CD4-positive, alpha-beta memory T cell (primary cell): Measurements from ENCODE around the gene PPP2R5B. TPM values are rescaled to one million over a fixed set of nuclear protein-coding genes. Genes with fewer than 3 reads are reported as not detected.

Experiments
- CTCF ChIA-PET: fragments of 350-600 bp; sonication (Branson Sonifier 250); formaldehyde crosslinking; loops from one replicate; lab custom pipeline; 2021; ENCODE audit warnings: inconsistent platforms; ENCODE audit not compliant: partially characterized antibody; lab: Charles Lee
- POLR2A ChIA-PET: fragments of 350-600 bp; sonication (Branson Sonifier 250); formaldehyde crosslinking; loops from one replicate; lab custom pipeline; 2021; ENCODE audit not compliant: partially characterized antibody; lab: Charles Lee
- DNase-seq, 5 donors: peaks; one replicate each; pipeline versions ENCODE4 v3.0.0 to v3.0.0-alpha.2; 2020 to 2022; ENCODE audit warnings: mixed read lengths in 1 of 5
- H3K27ac ChIP-seq: one replicate; pipeline ENCODE4 v1.7.0; 2013; ENCODE audit warnings: low read depth, low read length
- H3K27me3 ChIP-seq: 2 replicates; pipeline ENCODE4 v1.7.0; 2013; ENCODE audit warnings: mild to moderate bottlenecking, low read length, moderate library complexity; ENCODE audit not compliant: insufficient read depth
- H3K36me3 ChIP-seq: 2 replicates; pipeline ENCODE4 v1.7.0; 2013; ENCODE audit warnings: mild to moderate bottlenecking, low read length, moderate library complexity; ENCODE audit not compliant: insufficient read depth
- H3K4me1 ChIP-seq: 2 replicates; pipeline ENCODE4 v1.7.0; 2013; ENCODE audit warnings: mild to moderate bottlenecking, low read length, moderate library complexity; ENCODE audit not compliant: insufficient read depth
- H3K4me3 ChIP-seq, 2 donors: one replicate each; pipeline ENCODE4 v1.7.0; 2013; ENCODE audit warnings: low read length in 2 of 2, mild to moderate bottlenecking in 1 of 2
- H3K9me3 ChIP-seq, 2 donors: one replicate each; pipeline ENCODE4 v1.7.0; 2013; ENCODE audit warnings: low read length in 2 of 2, control low read depth in 1 of 2; ENCODE audit not compliant: control insufficient read depth in 1 of 2
- H3K27ac Mint-ChIP-seq, 7 donors: one replicate each; pipeline ENCODE4 v1.8.0; 2020 to 2021; ENCODE audit warnings: mixed read lengths in 7 of 7, mild to moderate bottlenecking in 6 of 7, inconsistent platforms in 3 of 7, moderate library complexity in 3 of 7
- H3K27me3 Mint-ChIP-seq, 2 donors: one replicate each; pipeline ENCODE4 v1.8.0; 2020 to 2021; ENCODE audit warnings: mixed read lengths in 2 of 2
- H3K36me3 Mint-ChIP-seq, 2 donors: one replicate each; pipeline ENCODE4 v1.8.0; 2020 to 2021; ENCODE audit warnings: mixed read lengths in 2 of 2, inconsistent platforms in 1 of 2, mild to moderate bottlenecking in 1 of 2
- H3K4me1 Mint-ChIP-seq, 4 donors: one replicate each; pipeline ENCODE4 v1.8.0; 2020 to 2021; ENCODE audit warnings: mixed read lengths in 4 of 4, mild to moderate bottlenecking in 1 of 4
- H3K4me3 Mint-ChIP-seq, 8 donors: one replicate each; pipeline ENCODE4 v1.8.0; 2020 to 2021; ENCODE audit warnings: mixed read lengths in 8 of 8, mild to moderate bottlenecking in 7 of 8, moderate library complexity in 6 of 8, inconsistent platforms in 3 of 8
- H3K9me3 Mint-ChIP-seq, 8 donors: one replicate each; pipeline ENCODE4 v1.8.0; 2020 to 2021; ENCODE audit warnings: mixed read lengths in 8 of 8, mild to moderate bottlenecking in 5 of 8, inconsistent platforms in 3 of 8, moderate library complexity in 1 of 8
- intact Hi-C: fragments of 100-400 bp; cut with micrococcal nuclease; formaldehyde crosslinking; loops from one replicate; pipeline ENCODE4 v1.15.1; 2023
- polyA plus RNA-seq, 2 donors: library from polyadenylated mRNA; unstranded; fragments of 300-500 nt; fragmentation: Illumina TruSeq; gene quantifications; one replicate each; pipeline ENCODE4 v1.2.3, GENCODE V29; 2021
- total RNA-seq, 2 experiments: library from RNA; stranded (reverse); gene quantifications; one replicate each; pipeline ENCODE4 v1.2.3, GENCODE V29; 2021

The PPP2R5B gene
- total and polyA plus RNA-seq, 4 experiments from 2014 or later: 5.6 to 15.8 (median 11.4) TPM

GRCh38 chr11:64888406-64888728 is 36.1 kb upstream of the PPP2R5B start:
- Histone ChIP-seq H3K4me3 (peak overlapping the region in 1 of 2 donors; percentile 19), H3K27ac (peak overlapping the region; percentile 45), H3K9me3 (no peaks in the 10 kb centered on the region), H3K27me3 (no peaks in the 10 kb centered on the region), H3K4me1 (peaks cover 33% of the 10 kb centered on the region), H3K36me3 (no peaks in the 10 kb centered on the region)
- peaks cover 17 to 39% (median 24%) of the 10 kb centered on the region in 4 donors for H3K4me1 Mint-ChIP-seq
- intact Hi-C loops: loop anchor here (1.0 kb wide), 2 partner anchors 10 to 41 kb away; partner anchors contain the start of gene EHD1
- CTCF ChIA-PET: interaction anchor here (0.6 to 29.4 kb wide), 12 partner anchors 8 to 352 kb away, joined by 3 to 1245 read pairs (median 4); partner anchors contain the start of genes CDC42BPG, EHD1 and MEN1
- DNase-seq: no peak
- no peaks in the 10 kb centered on the region for H3K27me3 Mint-ChIP-seq
- POLR2A ChIA-PET: interaction anchor here (0.6 to 31.5 kb wide), 8 partner anchors 12 to 195 kb away, joined by 3 to 2105 read pairs (median 4); partner anchors contain the start of genes CDC42BPG, CDCA5, EHD1 and RASGRP2
- H3K27ac Mint-ChIP-seq: peak overlapping the region in 6 of 7 donors; percentile 54 to 94 (median 88)
- H3K4me3 Mint-ChIP-seq: peak overlapping the region in 7 of 8 donors; percentile 71 to 88 (median 84)
- H3K9me3 Mint-ChIP-seq: peaks cover 0 to 3% (median 0%) of the 10 kb centered on the region in 8 donors
- no peaks in the 10 kb centered on the region for H3K36me3 Mint-ChIP-seq

GRCh38 chr11:64888729-64889511 is 35.6 kb upstream of the PPP2R5B start:
- Mint-ChIP-seq H3K27me3 (no peaks in the 10 kb centered on the region), H3K4me1 (peaks cover 17 to 33% (median 24%) of the 10 kb centered on the region in 4 donors), H3K9me3 (peaks cover 0 to 3% (median 0%) of the 10 kb centered on the region in 8 donors), H3K4me3 (peak overlapping the region in 1 of 8 donors; percentile 47), H3K36me3 (no peaks in the 10 kb centered on the region), H3K27ac (peak overlapping the region in 2 of 7 donors; percentile 65 to 83)
- ChIA-PET CTCF (interaction anchor here (0.8 to 29.4 kb wide), 6 partner anchors 7 to 126 kb away, joined by 3 to 1245 read pairs (median 4); partner anchors contain the start of genes CDC42BPG and EHD1), POLR2A (interaction anchor here (0.8 to 31.5 kb wide), 5 partner anchors 12 to 196 kb away, joined by 3 to 2105 read pairs (median 25); partner anchors contain the start of genes CDC42BPG and EHD1)
- Histone ChIP-seq H3K4me3 (no peak overlapping the region), H3K9me3 (no peaks in the 10 kb centered on the region), H3K27me3 (no peaks in the 10 kb centered on the region), H3K27ac (no peak overlapping the region), H3K36me3 (no peaks in the 10 kb centered on the region), H3K4me1 (peaks cover 33% of the 10 kb centered on the region)
- intact Hi-C loops: loop anchor here (1.0 kb wide), 2 partner anchors 11 to 42 kb away; partner anchors contain the start of gene EHD1
- DNase-seq: no peak

GRCh38 chr11:64890522-64890939 is 34.0 kb upstream of the PPP2R5B start:
- ChIA-PET POLR2A (interaction anchor here (4.7 to 31.5 kb wide), 2 partner anchors 14 to 34 kb away, joined by 66 to 2105 read pairs; partner anchors contain the start of genes CDC42BPG and EHD1), CTCF (interaction anchor here (0.7 to 29.4 kb wide), 5 partner anchors 9 to 627 kb away, joined by 3 to 1245 read pairs (median 3); partner anchors contain the start of gene CDC42BPG)
- no peaks in the 10 kb centered on the region for H3K27me3 Mint-ChIP-seq

GRCh38 chr11:64891215-64891848 is 33.2 kb upstream of the PPP2R5B start:
- Mint-ChIP-seq H3K36me3 (peaks cover 0 to 12% of the 10 kb centered on the region in 2 donors), H3K27me3 (no peaks in the 10 kb centered on the region), H3K4me3 (no peak overlapping the region), H3K4me1 (peaks cover 7 to 25% (median 11%) of the 10 kb centered on the region in 4 donors), H3K27ac (no peak overlapping the region), H3K9me3 (peaks cover 0 to 5% (median 0%) of the 10 kb centered on the region in 8 donors)
- no peak for DNase-seq
- Histone ChIP-seq H3K4me3 (no peak overlapping the region), H3K36me3 (no peaks in the 10 kb centered on the region), H3K27me3 (no peaks in the 10 kb centered on the region), H3K27ac (no peak overlapping the region), H3K4me1 (peaks cover 22% of the 10 kb centered on the region), H3K9me3 (no peaks in the 10 kb centered on the region)
- ChIA-PET POLR2A (interaction anchor here (3.5 to 31.5 kb wide), 3 partner anchors 13 to 35 kb away, joined by 21 to 2105 read pairs (median 66); partner anchors contain the start of genes CDC42BPG and EHD1), CTCF (interaction anchor here (0.8 to 29.4 kb wide), 5 partner anchors 9 to 110 kb away, joined by 3 to 1245 read pairs (median 3); partner anchors contain the start of gene CDC42BPG)
- intact Hi-C loops: no loop called here

More at GRCh38 chr11:64890522-64890939, 34.0 kb upstream of the PPP2R5B start:
- H3K4me1 Mint-ChIP-seq: peaks cover 13 to 26% (median 19%) of the 10 kb centered on the region in 4 donors
- no peaks in the 10 kb centered on the region for H3K27me3 ChIP-seq
- H3K9me3 ChIP-seq: no peaks in the 10 kb centered on the region
- H3K9me3 Mint-ChIP-seq: peaks cover 0 to 5% (median 0%) of the 10 kb centered on the region in 8 donors
- H3K27ac ChIP-seq: no peak overlapping the region
- no peak for DNase-seq
- peaks cover 29% of the 10 kb centered on the region for H3K4me1 ChIP-seq
- intact Hi-C loops: no loop called here
- no peak overlapping the region for H3K4me3 Mint-ChIP-seq
- no peaks in the 10 kb centered on the region for H3K36me3 ChIP-seq
- H3K27ac Mint-ChIP-seq: peak overlapping the region in 2 of 7 donors; percentile 18 to 93
- peaks cover 0 to 6% of the 10 kb centered on the region in 2 donors for H3K36me3 Mint-ChIP-seq
- no peak overlapping the region for H3K4me3 ChIP-seq

GRCh38 chr11:64891880-64892279 is 32.6 kb upstream of the PPP2R5B start:
- Mint-ChIP-seq H3K36me3 (peaks cover 0 to 12% of the 10 kb centered on the region in 2 donors), H3K27ac (peak overlapping the region in 3 of 7 donors; percentile 40 to 56 (median 54)), H3K9me3 (peaks cover 0 to 5% (median 0%) of the 10 kb centered on the region in 8 donors), H3K27me3 (no peaks in the 10 kb centered on the region), H3K4me1 (peaks cover 7 to 24% (median 11%) of the 10 kb centered on the region in 4 donors), H3K4me3 (no peak overlapping the region)
- peaks cover 22% of the 10 kb centered on the region for H3K4me1 ChIP-seq
- H3K27ac ChIP-seq: no peak overlapping the region
- H3K27me3 ChIP-seq: no peaks in the 10 kb centered on the region
- no peaks in the 10 kb centered on the region for H3K36me3 ChIP-seq
- DNase-seq: no peak
- H3K4me3 ChIP-seq: no peak overlapping the region
- ChIA-PET POLR2A (interaction anchor here (3.5 to 31.5 kb wide), 2 partner anchors 14 to 35 kb away, joined by 21 to 2105 read pairs; partner anchors contain the start of genes CDC42BPG and EHD1), CTCF (interaction anchor here (1.0 to 29.4 kb wide), 3 partner anchors 12 to 110 kb away, joined by 3 to 1245 read pairs (median 29); partner anchors contain the start of genes CDC42BPG and EHD1)
- intact Hi-C loops: no loop called here
- H3K9me3 ChIP-seq: no peaks in the 10 kb centered on the region

GRCh38 chr11:64892411-64892831 is 32.1 kb upstream of the PPP2R5B start:
- Mint-ChIP-seq H3K36me3 (peaks cover 0 to 15% of the 10 kb centered on the region in 2 donors), H3K4me3 (no peak overlapping the region), H3K9me3 (peaks cover 0 to 5% (median 0%) of the 10 kb centered on the region in 8 donors), H3K4me1 (peaks cover 6 to 22% (median 9%) of the 10 kb centered on the region in 4 donors), H3K27me3 (no peaks in the 10 kb centered on the region), H3K27ac (peak overlapping the region in 2 of 7 donors; percentile 40 to 56)
- H3K4me3 ChIP-seq: no peak overlapping the region
- no peaks in the 10 kb centered on the region for H3K27me3 ChIP-seq
- no peak for DNase-seq
- no peaks in the 10 kb centered on the region for H3K9me3 ChIP-seq
- no peaks in the 10 kb centered on the region for H3K36me3 ChIP-seq
- ChIA-PET CTCF (interaction anchor here (1.5 to 29.4 kb wide), 3 partner anchors 13 to 36 kb away, joined by 3 to 1245 read pairs (median 29); partner anchors contain the start of genes CDC42BPG, EHD1 and PPP2R5B), POLR2A (interaction anchor here (3.5 to 31.5 kb wide), 2 partner anchors 14 to 36 kb away, joined by 21 to 2105 read pairs; partner anchors contain the start of genes CDC42BPG and EHD1)
- intact Hi-C loops: no loop called here
- no peak overlapping the region for H3K27ac ChIP-seq
- peaks cover 19% of the 10 kb centered on the region for H3K4me1 ChIP-seq
